Memory B cell (primary cell): ENCODE results near the gene RNF31.

Source experiments
- ATAC-seq: fragments of 150-1000 bp; cut with Tn5 transposase; 2 replicates; pipeline ENCODE4 v1.10.0; 2021; ENCODE audit warnings: low read depth, mild to moderate bottlenecking, moderate library complexity
- DNase-seq, 2 donors: peaks; one replicate each; pipeline ENCODE4 v3.0.0; 2022; ENCODE audit warnings: low spot score in 2 of 2
- H3K27ac Mint-ChIP-seq: one replicate; pipeline ENCODE4 v1.8.0; 2022; ENCODE audit warnings: mild to moderate bottlenecking, moderate library complexity, mixed read lengths
- H3K27me3 Mint-ChIP-seq: one replicate; pipeline ENCODE4 v1.8.0; 2022; ENCODE audit warnings: mixed read lengths
- H3K36me3 Mint-ChIP-seq: one replicate; pipeline ENCODE4 v1.8.0; 2022; ENCODE audit warnings: mild to moderate bottlenecking, mixed read lengths
- H3K4me1 Mint-ChIP-seq: one replicate; pipeline ENCODE4 v1.8.0; 2022; ENCODE audit warnings: mixed read lengths
- H3K4me3 Mint-ChIP-seq: one replicate; pipeline ENCODE4 v1.8.0; 2022; ENCODE audit warnings: mild to moderate bottlenecking, moderate library complexity, mixed read lengths
- H3K9me3 Mint-ChIP-seq: one replicate; pipeline ENCODE4 v1.8.0; 2022; ENCODE audit warnings: mixed read lengths

Gene RNF31

DNA sequence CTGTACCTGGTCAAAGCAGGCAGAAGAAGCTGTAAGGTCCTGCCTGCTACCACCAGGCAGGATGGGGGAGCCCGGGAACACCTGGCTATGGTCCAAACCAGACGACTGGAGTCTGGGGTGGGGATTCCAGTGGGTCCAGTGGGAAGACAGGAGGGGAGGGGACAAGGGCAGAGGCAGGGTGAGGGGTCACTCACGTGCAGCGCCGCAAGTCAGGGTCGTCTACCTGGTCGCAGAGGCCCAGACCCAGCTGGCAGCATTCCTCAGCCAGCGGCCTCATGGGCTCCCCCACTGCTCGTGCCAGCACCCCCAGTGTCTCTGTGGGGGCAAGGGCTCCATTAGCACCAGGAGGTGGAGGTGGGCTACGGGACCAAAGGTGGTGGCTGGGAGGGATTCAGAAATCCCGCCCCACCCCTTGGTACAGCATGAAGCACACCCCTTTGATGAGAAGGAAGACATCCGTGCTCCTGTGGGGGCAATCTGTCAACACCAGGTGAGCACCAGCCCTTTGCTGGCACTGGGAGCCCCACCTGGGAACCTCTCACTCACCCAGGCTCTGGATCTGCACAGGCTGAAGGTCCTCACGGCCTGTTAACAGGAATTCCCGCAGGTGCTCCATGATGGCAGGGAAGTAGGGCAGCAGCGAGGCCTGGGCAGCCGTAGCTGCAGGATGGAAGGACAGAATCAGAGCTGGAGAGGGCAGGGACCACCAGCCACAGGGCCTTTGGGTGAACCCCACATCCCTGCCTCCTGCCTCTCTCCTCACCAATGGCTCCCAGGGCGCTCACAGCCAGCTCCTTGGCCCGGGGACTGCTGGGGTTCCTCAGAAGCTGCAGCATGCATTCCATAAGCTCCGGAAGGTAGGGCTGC is 37.0 kb downstream of the RNF31 start:
- ATAC-seq (no peak), DNase-seq (no peak)
- Mint-ChIP-seq H3K27me3 (no peaks in the 10 kb centered on the region), H3K4me3 (no peak overlapping the region), H3K36me3 (peaks cover 15% of the 10 kb centered on the region), H3K9me3 (no peaks in the 10 kb centered on the region), H3K27ac (no peak overlapping the region), H3K4me1 (peaks cover 19% of the 10 kb centered on the region)

- H3K27me3 Mint-ChIP-seq: no peaks in the 10 kb centered on the region
- H3K27ac Mint-ChIP-seq: no peak overlapping the region
- ATAC-seq (no peak), DNase-seq (no peak)
- peaks cover 16% of the 10 kb centered on the region for H3K36me3 Mint-ChIP-seq
- H3K9me3 Mint-ChIP-seq: no peaks in the 10 kb centered on the region
- peaks cover 20% of the 10 kb centered on the region for H3K4me1 Mint-ChIP-seq
- H3K4me3 Mint-ChIP-seq: no peak overlapping the region
These were observed 37.7 kb downstream of the RNF31 start for GRCh38 chr14:24185026-24185425.

DNA sequence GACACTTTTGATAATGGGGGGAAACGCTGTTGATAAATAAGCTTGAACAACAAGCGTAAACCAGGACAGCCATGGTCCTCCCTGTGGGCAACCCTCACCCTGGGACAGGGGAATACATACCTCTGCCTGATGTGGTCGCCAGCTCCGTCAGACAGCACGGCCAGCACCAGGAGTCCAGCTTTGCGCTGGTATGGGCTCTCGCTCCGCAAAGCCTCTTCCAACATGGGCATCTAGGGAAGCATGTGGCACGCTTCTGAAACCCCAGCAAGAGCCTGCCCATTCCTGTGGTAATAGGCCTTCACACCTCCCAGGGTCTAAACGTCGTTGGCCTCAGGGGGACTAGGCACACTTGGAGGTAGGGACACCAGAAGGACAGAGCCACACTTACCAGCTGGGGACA is 38.4 kb downstream of the RNF31 start:
- Mint-ChIP-seq H3K9me3 (no peaks in the 10 kb centered on the region), H3K4me1 (peaks cover 21% of the 10 kb centered on the region), H3K36me3 (peaks cover 16% of the 10 kb centered on the region), H3K27ac (peak overlapping the region; percentile 62), H3K4me3 (no peak overlapping the region), H3K27me3 (no peaks in the 10 kb centered on the region)
- no peak for DNase-seq
- no peak for ATAC-seq

DNA sequence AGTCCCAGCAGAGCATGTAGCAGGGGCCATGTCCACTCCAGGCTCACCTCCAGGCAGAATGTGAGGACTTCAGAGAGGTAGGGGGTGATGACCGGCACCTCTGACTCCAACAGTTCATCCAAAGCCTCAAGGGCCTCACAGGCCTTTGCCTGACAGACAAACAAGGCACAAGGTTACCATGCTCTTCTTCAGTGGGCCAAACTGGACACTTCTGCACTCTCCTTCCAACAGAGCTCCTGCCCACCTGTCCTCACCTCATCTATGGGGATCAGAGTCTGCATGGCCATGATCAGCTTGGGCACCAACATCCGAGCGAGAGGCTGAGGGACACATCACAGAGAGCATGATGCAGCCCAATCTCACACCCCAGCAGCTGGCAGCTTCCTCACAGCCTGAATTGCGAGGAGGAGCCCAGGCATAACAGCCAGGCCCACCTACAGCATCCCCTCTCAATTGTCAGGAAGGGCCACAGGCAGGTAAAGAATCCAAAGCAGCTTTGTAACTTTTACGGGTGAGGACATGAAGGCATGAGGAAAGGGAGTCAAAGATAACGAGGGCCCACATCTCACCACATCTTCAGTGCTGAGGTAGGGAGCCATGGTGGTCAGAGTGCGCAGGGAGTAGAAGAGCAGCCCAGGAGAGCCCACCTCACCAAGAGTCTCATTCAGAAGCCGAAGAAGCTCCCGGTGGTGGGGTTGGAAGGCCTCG is 39.7 kb downstream of the RNF31 start:
- ATAC-seq (no peak), DNase-seq (no peak)
- Mint-ChIP-seq H3K27me3 (no peaks in the 10 kb centered on the region), H3K36me3 (peaks cover 10% of the 10 kb centered on the region), H3K4me1 (peaks cover 18% of the 10 kb centered on the region), H3K4me3 (peak overlapping the region; percentile 75), H3K9me3 (no peaks in the 10 kb centered on the region), H3K27ac (peak overlapping the region; percentile 40)

- H3K36me3 Mint-ChIP-seq: peaks cover 12% of the 10 kb centered on the region
- peak overlapping the region; percentile 89 for H3K4me3 Mint-ChIP-seq
- ATAC-seq: no peak
- no peaks in the 10 kb centered on the region for H3K9me3 Mint-ChIP-seq
- H3K27ac Mint-ChIP-seq: peak overlapping the region; percentile 93
- H3K4me1 Mint-ChIP-seq: peaks cover 19% of the 10 kb centered on the region
- no peak for DNase-seq
- no peaks in the 10 kb centered on the region for H3K27me3 Mint-ChIP-seq
These were observed 40.2 kb downstream of the RNF31 start for GRCh38 chr14:24187539-24187915.

GRCh38 chr14:24188251-24189058 is 41.2 kb downstream of the RNF31 start, which contains the start of gene IPO4:
IPO4 (minus strand) TSS chr14:24188816; CDS start chr14:24188787, 29 bp downstream.
- ATAC-seq (peak; percentile 97), DNase-seq (peak; percentile 82 to 89)
- no peaks in the 10 kb centered on the region for H3K27me3 Mint-ChIP-seq
- H3K4me1 Mint-ChIP-seq: peaks cover 20% of the 10 kb centered on the region
- peak within 1 kb of the TSS; percentile 89 for H3K4me3 Mint-ChIP-seq
- no peaks in the 10 kb centered on the region for H3K9me3 Mint-ChIP-seq
- peaks cover 15% of the 10 kb centered on the region for H3K36me3 Mint-ChIP-seq
- peak within 1 kb of the TSS; percentile 93 for H3K27ac Mint-ChIP-seq

- no peaks in the 10 kb centered on the region for H3K27me3 Mint-ChIP-seq
These were observed 41.7 kb downstream of the RNF31 start for GRCh38 chr14:24189059-24189375.

DNA sequence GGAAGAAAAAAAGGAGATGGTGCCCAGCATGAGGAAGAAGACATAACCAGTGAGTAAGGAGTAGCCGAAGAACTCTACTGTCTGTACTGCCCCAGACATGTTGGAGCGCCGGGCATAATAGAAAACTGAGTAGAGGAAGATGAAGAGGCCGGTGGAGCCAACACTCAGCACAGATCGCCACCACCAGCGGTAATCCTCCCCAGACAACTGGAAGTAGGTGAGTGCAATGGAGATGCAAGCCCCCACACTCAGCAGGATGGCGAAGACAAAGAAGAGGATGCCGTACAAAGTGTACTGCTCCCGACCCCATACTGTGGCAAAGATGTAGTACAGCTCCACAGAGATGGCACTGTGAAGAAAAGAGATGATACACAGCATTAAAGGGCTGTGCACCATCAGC is 42.2 kb downstream of the RNF31 start:
- no peaks in the 10 kb centered on the region for H3K9me3 Mint-ChIP-seq
- no peaks in the 10 kb centered on the region for H3K27me3 Mint-ChIP-seq
- ATAC-seq (no peak), DNase-seq (no peak)
- peak overlapping the region; percentile 93 for H3K27ac Mint-ChIP-seq
- peaks cover 26% of the 10 kb centered on the region for H3K4me1 Mint-ChIP-seq
- no peak overlapping the region for H3K4me3 Mint-ChIP-seq
- peaks cover 15% of the 10 kb centered on the region for H3K36me3 Mint-ChIP-seq

More at GRCh38 chr14:24189059-24189375, 41.7 kb downstream of the RNF31 start:
- H3K27ac Mint-ChIP-seq: peak overlapping the region; percentile 93
- H3K4me1 Mint-ChIP-seq: peaks cover 21% of the 10 kb centered on the region
- H3K9me3 Mint-ChIP-seq: no peaks in the 10 kb centered on the region
- no peak for ATAC-seq
- peaks cover 15% of the 10 kb centered on the region for H3K36me3 Mint-ChIP-seq
- H3K4me3 Mint-ChIP-seq: peak overlapping the region; percentile 89
- DNase-seq: no peak

- no peak overlapping the region for H3K4me3 Mint-ChIP-seq
- H3K9me3 Mint-ChIP-seq: no peaks in the 10 kb centered on the region
- no peak overlapping the region for H3K27ac Mint-ChIP-seq
- H3K4me1 Mint-ChIP-seq: peaks cover 33% of the 10 kb centered on the region
- no peaks in the 10 kb centered on the region for H3K27me3 Mint-ChIP-seq
- DNase-seq (no peak), ATAC-seq (no peak)
- H3K36me3 Mint-ChIP-seq: peaks cover 13% of the 10 kb centered on the region
These were observed 43.1 kb downstream of the RNF31 start for GRCh38 chr14:24190416-24190815.

DNA sequence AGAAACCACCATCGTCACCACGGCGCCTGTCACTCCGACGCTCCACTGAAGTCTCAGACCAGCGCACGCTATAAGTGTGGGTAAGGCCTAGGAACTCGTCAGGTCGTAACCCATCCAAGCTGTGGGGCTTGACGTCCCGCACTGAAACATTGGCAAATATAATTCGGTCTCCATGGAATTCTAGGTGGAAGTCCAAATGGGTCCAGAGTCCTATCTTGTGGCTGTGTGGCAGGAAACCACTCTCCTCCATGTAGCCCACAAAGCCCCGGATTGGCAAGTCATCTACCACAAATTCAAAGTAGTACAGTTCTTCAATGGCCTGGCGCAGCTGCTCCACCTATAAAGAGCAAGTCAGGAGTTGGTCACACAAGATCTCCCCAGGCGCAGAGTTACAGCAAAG is 45.6 kb downstream of the RNF31 start:
- H3K4me1 Mint-ChIP-seq: peaks cover 33% of the 10 kb centered on the region
- H3K9me3 Mint-ChIP-seq: no peaks in the 10 kb centered on the region
- H3K27ac Mint-ChIP-seq: peak overlapping the region; percentile 38
- no peaks in the 10 kb centered on the region for H3K27me3 Mint-ChIP-seq
- peaks cover 11% of the 10 kb centered on the region for H3K36me3 Mint-ChIP-seq
- no peak for ATAC-seq
- H3K4me3 Mint-ChIP-seq: no peak overlapping the region
- DNase-seq: no peak

DNA sequence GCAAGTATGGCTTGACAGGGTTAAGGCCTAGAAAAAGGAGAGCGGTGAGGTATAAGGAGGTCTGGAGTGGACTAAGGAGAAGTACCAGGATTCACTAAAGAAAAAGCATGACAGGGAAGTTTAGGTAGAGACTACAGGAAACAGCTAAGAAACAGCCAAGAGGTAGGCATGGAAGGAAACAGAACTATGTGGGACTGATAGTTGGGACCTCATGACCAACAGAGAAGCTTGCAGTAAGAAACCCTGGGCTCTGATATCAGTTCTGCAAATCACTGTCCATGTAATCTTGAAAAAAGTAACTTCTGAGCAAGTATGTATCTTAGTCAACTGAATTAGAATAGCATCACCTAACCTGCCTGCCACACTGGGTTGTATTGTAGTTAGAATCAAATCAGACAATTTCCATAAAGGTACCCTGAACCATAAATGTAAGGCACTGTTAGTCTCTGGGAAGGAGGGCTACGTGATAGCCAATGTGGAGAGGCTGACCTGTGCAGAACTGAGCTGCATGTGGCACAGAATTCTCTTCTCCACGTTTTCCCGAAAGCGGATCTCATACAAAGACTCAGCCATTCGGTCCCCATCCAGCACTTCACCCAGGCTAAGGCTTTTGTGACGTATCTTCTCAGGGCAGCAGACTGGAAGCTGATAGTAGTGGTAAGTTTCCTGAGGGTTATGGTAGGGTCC is 47.0 kb downstream of the RNF31 start:
- Mint-ChIP-seq H3K27ac (peak overlapping the region; percentile 99), H3K27me3 (no peaks in the 10 kb centered on the region), H3K9me3 (no peaks in the 10 kb centered on the region)

GRCh38 chr14:24194873-24195185 is 47.5 kb downstream of the RNF31 start:
- DNase-seq (no peak), ATAC-seq (no peak)
- no peaks in the 10 kb centered on the region for H3K27me3 Mint-ChIP-seq
- peak overlapping the region; percentile 95 for H3K4me3 Mint-ChIP-seq
- peaks cover 17% of the 10 kb centered on the region for H3K36me3 Mint-ChIP-seq
- peak overlapping the region; percentile 99 for H3K27ac Mint-ChIP-seq
- no peaks in the 10 kb centered on the region for H3K9me3 Mint-ChIP-seq
- H3K4me1 Mint-ChIP-seq: peaks cover 38% of the 10 kb centered on the region

More for the DNA sequence above, 47.0 kb downstream of the RNF31 start:
- Mint-ChIP-seq H3K4me1 (peaks cover 39% of the 10 kb centered on the region), H3K36me3 (peaks cover 16% of the 10 kb centered on the region), H3K4me3 (peak overlapping the region; percentile 95)
- ATAC-seq: no peak
- no peak for DNase-seq

DNA sequence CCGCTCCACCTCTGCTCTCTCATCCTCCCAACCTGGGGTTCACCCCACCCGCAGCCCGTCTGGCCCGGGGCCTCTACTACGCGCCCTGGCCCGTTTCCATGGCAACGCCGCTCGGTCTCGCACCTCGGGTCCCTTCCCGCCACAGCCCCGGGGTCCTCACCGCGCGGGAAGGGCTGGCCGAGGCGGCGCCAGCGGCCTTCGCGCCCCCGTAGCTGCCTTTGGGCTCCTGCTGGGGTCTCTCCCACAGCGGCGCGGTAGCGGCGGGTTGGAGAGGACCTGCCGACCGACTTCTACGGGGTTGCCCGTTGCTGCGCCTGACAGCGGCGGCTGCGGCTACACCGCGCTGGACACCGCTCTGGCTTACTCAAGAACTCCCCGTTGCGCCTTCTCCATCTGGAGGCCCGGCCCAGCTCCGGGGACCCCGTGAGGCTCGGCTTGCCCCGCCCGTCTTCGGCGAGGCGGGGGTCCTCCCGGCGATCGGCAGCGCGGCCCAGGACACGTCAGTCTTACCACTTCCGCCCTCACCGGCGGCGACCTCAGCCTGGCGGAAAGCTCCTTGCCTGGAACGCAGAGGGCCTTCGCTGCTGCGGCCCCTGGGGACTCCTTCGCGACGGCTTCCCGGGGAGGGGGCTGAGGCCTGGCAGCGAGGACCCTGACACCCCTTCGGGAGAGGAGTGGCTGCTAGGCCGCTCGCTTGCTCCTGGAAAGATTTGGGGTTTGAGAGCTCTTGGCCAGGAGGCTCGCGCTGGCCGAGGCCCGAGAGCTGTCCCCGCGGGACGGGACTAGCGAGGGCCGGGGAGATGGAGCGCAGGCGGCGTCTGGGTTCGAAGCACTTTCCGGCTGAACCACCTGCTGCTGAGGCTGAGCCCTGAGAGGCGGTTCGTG is 48.1 kb downstream of the RNF31 start, which contains the start of gene TM9SF1:
TM9SF1 (minus strand) TSS at position 256 of the 885 bp plus-strand sequence. CDS start 422 bp downstream, outside the sequence.
- H3K27ac Mint-ChIP-seq: peak within 1 kb of the TSS; percentile 99
- no peaks in the 10 kb centered on the region for H3K27me3 Mint-ChIP-seq
- peaks cover 18% of the 10 kb centered on the region for H3K36me3 Mint-ChIP-seq
- ATAC-seq (peak; percentile 87), DNase-seq (peak; percentile 88 to 94)
- no peaks in the 10 kb centered on the region for H3K9me3 Mint-ChIP-seq
- peaks cover 35% of the 10 kb centered on the region for H3K4me1 Mint-ChIP-seq
- H3K4me3 Mint-ChIP-seq: peak within 1 kb of the TSS; percentile 95
